H1 (cell line): Measurements from ENCODE around the gene KCNJ5. TPM values are rescaled to one million over a fixed set of nuclear protein-coding genes. Genes with fewer than 3 reads are reported as not detected.

Experiments used
- CTCF ChIA-PET: fragments of 300-600 bp; sonication (Branson Sonifier 250); formaldehyde crosslinking; loops from one replicate; lab custom pipeline; 2021; ENCODE audit not compliant: partially characterized antibody; lab: Charles Lee
- POLR2A ChIA-PET: fragments of 300-600 bp; sonication (Branson Sonifier 250); formaldehyde crosslinking; loops from one replicate; lab custom pipeline; 2021; ENCODE audit warnings: inconsistent platforms; ENCODE audit not compliant: partially characterized antibody; lab: Charles Lee
- DNase-seq, 2 experiments: peaks; one replicate each; pipeline versions ENCODE4 v3.0.0 to v3.0.0-alpha.2; 2010 to 2022; ENCODE audit warnings: low spot score in 2 of 2, low read depth in 1 of 2, mixed read lengths in 1 of 2
- FAIRE-seq: peaks from 2 replicates; lab custom pipeline; 2011; peaks lifted over from hg19 to GRCh38; lab: Jason Lieb, UNC
- H2AFZ ChIP-seq: 2 replicates; pipeline ENCODE4 v1.8.1; 2012; ENCODE audit warnings: low read length, inconsistent platforms
- H2AK5ac ChIP-seq: 2 replicates; pipeline ENCODE4 v1.6.1; 2013; ENCODE audit warnings: low read depth, low read length
- H2BK120ac ChIP-seq: replicated peaks from 2 replicates; pipeline ENCODE3; 2013; ENCODE audit warnings: low read depth, low read length, inconsistent platforms
- H2BK12ac ChIP-seq: 2 replicates; pipeline ENCODE4 v1.6.1; 2013; ENCODE audit warnings: low read depth, low read length
- H2BK15ac ChIP-seq: 2 replicates; pipeline ENCODE4 v1.6.1; 2013; ENCODE audit warnings: low read length
- H2BK20ac ChIP-seq: 2 replicates; pipeline ENCODE4 v1.6.1; 2013; ENCODE audit warnings: low read length
- H2BK5ac ChIP-seq: 2 replicates; pipeline ENCODE4 v1.6.1; 2013; ENCODE audit warnings: low read depth, low read length
- H3K14ac ChIP-seq: 2 replicates; pipeline ENCODE4 v1.6.1; 2013; ENCODE audit warnings: inconsistent platforms; ENCODE audit not compliant: insufficient read length
- H3K18ac ChIP-seq: 2 replicates; pipeline ENCODE4 v1.6.1; 2013; ENCODE audit warnings: low read length; ENCODE audit errors: extremely low read depth
- H3K23ac ChIP-seq: 2 replicates; pipeline ENCODE4 v1.6.1; 2013; ENCODE audit warnings: inconsistent platforms; ENCODE audit not compliant: insufficient read length
- H3K23me2 ChIP-seq: 2 replicates; pipeline ENCODE4 v1.6.1; 2013; ENCODE audit warnings: low read depth, low read length
- H3K27ac ChIP-seq: 2 replicates; pipeline ENCODE4 v1.6.1; 2011; ENCODE audit warnings: low read depth, low read length, inconsistent platforms
- H3K27me3 ChIP-seq, 4 experiments: replicated peaks in 1 of 4; 1 replicate in 1 of 4; 2 replicates in 3 of 4; pipeline versions ENCODE4 v1.6.1 to v1.8.1; 2011 to 2013; ENCODE audit warnings: low read length in 3 of 4, mild to moderate bottlenecking in 3 of 4, inconsistent platforms in 2 of 4, mixed read lengths in 2 of 4, moderate library complexity in 1 of 4; ENCODE audit not compliant: control insufficient read depth in 3 of 4, insufficient read depth in 3 of 4; ENCODE audit errors: extremely low read depth in 1 of 4
- H3K36me3 ChIP-seq, 4 experiments: 2 replicates each; pipeline versions ENCODE4 v1.6.1 to v1.8.1; 2011 to 2013; ENCODE audit warnings: mild to moderate bottlenecking in 4 of 4, low read length in 3 of 4, moderate library complexity in 2 of 4, control low read depth in 1 of 4, inconsistent platforms in 1 of 4; ENCODE audit not compliant: insufficient read depth in 4 of 4, control insufficient read depth in 2 of 4
- H3K4ac ChIP-seq: replicated peaks from 2 replicates; pipeline ENCODE3; 2013; ENCODE audit warnings: low read length, low read depth, mixed read lengths, inconsistent platforms; ENCODE audit not compliant: insufficient read length
- H3K4me1 ChIP-seq, 4 experiments: replicated peaks in 1 of 4; 1 replicate in 1 of 4; 2 replicates in 3 of 4; pipeline versions ENCODE4 v1.6.1 to v1.8.1; 2011 to 2013; ENCODE audit warnings: low read length in 3 of 4, inconsistent platforms in 2 of 4, mixed read lengths in 1 of 4; ENCODE audit not compliant: insufficient read depth in 4 of 4, control insufficient read depth in 3 of 4
- H3K4me2 ChIP-seq, 2 experiments: 2 replicates each; pipeline versions ENCODE4 v1.6.1 to v1.8.1; 2011 to 2013; ENCODE audit warnings: low read depth in 2 of 2, low read length in 2 of 2, control low read depth in 1 of 2, inconsistent platforms in 1 of 2, mild to moderate bottlenecking in 1 of 2; ENCODE audit not compliant: insufficient read depth in 1 of 2
- H3K4me3 ChIP-seq, 4 experiments: fragments of 200-600, 300-600 bp in 1 of 4; sonication (generic), shearing (Covaris generic), sonication (Bioruptor Twin) in 1 of 4; 2 replicates each; pipeline versions ENCODE4 v1.5.1 to v1.8.1; 2011 to 2016; ENCODE audit warnings: low read length in 4 of 4, low read depth in 3 of 4, control low read depth in 2 of 4, inconsistent platforms in 2 of 4, mild to moderate bottlenecking in 2 of 4, mixed read lengths in 1 of 4, moderate library complexity in 1 of 4; ENCODE audit not compliant: insufficient read depth in 2 of 4; ENCODE audit errors: extremely low read depth in 1 of 4
- H3K56ac ChIP-seq: replicated peaks from 2 replicates; pipeline ENCODE3; 2013; ENCODE audit warnings: low read depth, mild to moderate bottlenecking, mixed read lengths, low read length, inconsistent platforms; ENCODE audit not compliant: insufficient read length
- H3K79me1 ChIP-seq: 2 replicates; pipeline ENCODE4 v1.6.1; 2013; ENCODE audit warnings: low read depth, low read length, control low read depth
- H3K79me2 ChIP-seq, 2 experiments: 2 replicates each; pipeline versions ENCODE4 v1.6.1 to v1.8.1; 2012 to 2013; ENCODE audit warnings: low read length in 2 of 2, mild to moderate bottlenecking in 2 of 2, inconsistent platforms in 1 of 2; ENCODE audit not compliant: insufficient read depth in 2 of 2, control insufficient read depth in 1 of 2
- H3K9ac ChIP-seq, 4 experiments: replicated peaks in 1 of 4; 1 replicate in 1 of 4; 2 replicates in 3 of 4; pipeline versions ENCODE4 v1.6.1 to v1.8.1; 2011 to 2013; ENCODE audit warnings: low read depth in 3 of 4, low read length in 3 of 4, control low read depth in 2 of 4, mild to moderate bottlenecking in 2 of 4, moderate library complexity in 2 of 4, inconsistent platforms in 1 of 4; ENCODE audit errors: extremely low read depth in 1 of 4
- H3K9me3 ChIP-seq, 2 experiments: 2 replicates each; pipeline versions ENCODE4 v1.6.1 to v1.8.1; 2012 to 2013; ENCODE audit warnings: mild to moderate bottlenecking in 2 of 2, moderate library complexity in 2 of 2, control low read depth in 1 of 2, inconsistent platforms in 1 of 2, low read depth in 1 of 2, low read length in 1 of 2, mixed read lengths in 1 of 2; ENCODE audit not compliant: insufficient read depth in 2 of 2
- H4K20me1 ChIP-seq, 2 experiments: replicated peaks in 1 of 2; 2 replicates each; pipeline versions ENCODE3 to v1.8.1; 2011 to 2013; ENCODE audit warnings: inconsistent platforms in 2 of 2, low read length in 2 of 2, mild to moderate bottlenecking in 1 of 2; ENCODE audit not compliant: insufficient read depth in 2 of 2, control insufficient read depth in 1 of 2
- H4K5ac ChIP-seq: 2 replicates; pipeline ENCODE4 v1.6.1; 2013; ENCODE audit warnings: low read length, low read depth, mixed read lengths, inconsistent platforms; ENCODE audit not compliant: insufficient read length
- H4K8ac ChIP-seq: 2 replicates; pipeline ENCODE4 v1.8.0; 2013; ENCODE audit warnings: mild to moderate bottlenecking, moderate library complexity, low read length, inconsistent platforms; ENCODE audit not compliant: insufficient read depth; ENCODE audit errors: extremely low read depth
- H4K91ac ChIP-seq: replicated peaks from 2 replicates; pipeline ENCODE3; 2013; ENCODE audit warnings: low read length, mixed read lengths, inconsistent platforms; ENCODE audit not compliant: insufficient read length
- GABPA ChIP-seq: IDR thresholded peaks from 2 replicates; pipeline ENCODE4 v1.6.1; 2011; ENCODE audit warnings: mild to moderate bottlenecking, low read length, moderate library complexity, borderline replicate concordance; ENCODE audit not compliant: insufficient read depth
- GTF2F1 ChIP-seq: IDR thresholded peaks from 2 replicates; pipeline ENCODE4 v1.6.1; 2012; ENCODE audit warnings: low read depth, low read length, improper control_type of control experiment, borderline replicate concordance
- TEAD4 ChIP-seq: IDR thresholded peaks from 2 replicates; pipeline ENCODE4 v1.6.1; 2012; ENCODE audit warnings: low read depth, low read length, inconsistent platforms, mixed read lengths
- WGBS, 2 experiments: shearing (Covaris generic) in 1 of 2; methylation state at CpG; one replicate each; pipeline versions ENCODE4 v1.1.6 to v1.1.7; 2013 to 2015; ENCODE audit warnings: low lambda C conversion rate in 2 of 2, mixed read lengths in 2 of 2, inconsistent platforms in 1 of 2, low coverage in 1 of 2, missing lambda C conversion rate in 1 of 2; ENCODE audit not compliant: insufficient replicate concordance in 2 of 2, insufficient coverage in 1 of 2, insufficient read length in 1 of 2; ENCODE audit errors: extremely low coverage in 1 of 2, missing lambda C conversion rate in 1 of 2; 5-methylcytosine and 5-hydroxymethylcytosine counted together
- polyA plus RNA-seq, 7 experiments: library from polyadenylated mRNA; depleted of rRNA in 3 of 7; stranded (reverse) in 5 of 7; unstranded in 2 of 7; fragments of >200 nt in 5 of 7; fragments of 200-250 nt in 2 of 7; gene quantifications; 1 replicate in 5 of 7; 2 replicates in 1 of 7; 4 replicates in 1 of 7; pipeline versions ENCODE4 v1.2.1 to v1.2.3, GENCODE V29; 2011 to 2013; ENCODE audit warnings: missing spikeins in 2 of 7, mixed read lengths in 2 of 7
- total RNA-seq: library from RNA; stranded (reverse); fragmentation: NEBNext Ultra II Directional; extraction: Animal tissue kit (Norgen Biotek cat#: 25700); gene quantifications from 2 replicates; pipeline ENCODE4 v1.2.1, GENCODE V29; 2021

The KCNJ5 gene
- total and polyA plus RNA-seq, 2 of the 8 experiments (the other 6 are each of a cell fraction or from before 2014, with no cell fraction given) = 0.05 TPM; not detected in 1

GRCh38 chr11:128934926-128935325 lies 43.8 kb downstream of the KCNJ5 start:
- no peak overlapping the region for H3K18ac ChIP-seq
- H3K4me2 ChIP-seq = no peak overlapping the region
- H3K79me2 ChIP-seq = no peaks in the 10 kb centered on the region
- 89% methylated on average over 10 of the region's 10 CpGs; no CpG with 5 or more reads in 1 of the 2 experiments for WGBS, 2 experiments
- H3K27me3 ChIP-seq = peaks cover 0 to 25% (median 14%) of the 10 kb centered on the region in 4 experiments; a peak in 6 of 7 replicates
- H3K9ac ChIP-seq = no peak overlapping the region
- TF ChIP-seq GTF2F1 (no peak), TEAD4 (no peak), GABPA (no peak)
- peaks cover 0 to 2% of the 10 kb centered on the region in 2 experiments; a peak in 1 of 4 replicates for H3K9me3 ChIP-seq
- H4K20me1 ChIP-seq = no peaks in the 10 kb centered on the region
- no peak overlapping the region for H4K91ac ChIP-seq
- H3K79me1 ChIP-seq = no peaks in the 10 kb centered on the region
- H3K4me3 ChIP-seq = no peak overlapping the region
- no peak overlapping the region for H2BK15ac ChIP-seq
- CTCF ChIA-PET = interaction anchor here (1.4 to 14.7 kb wide), 7 partner anchors 8 to 54 kb away, joined by 3 to 243 read pairs (median 9); partner anchors contain the start of gene KCNJ5
- H2AFZ ChIP-seq = no peak overlapping the region
- no peak overlapping the region for H3K14ac ChIP-seq
- peaks cover 0 to 15% (median 10%) of the 10 kb centered on the region in 4 experiments; a peak in 6 of 7 replicates for H3K4me1 ChIP-seq
- no peak overlapping the region for H2BK5ac ChIP-seq
- H3K36me3 ChIP-seq = no peaks in the 10 kb centered on the region
- H3K23ac ChIP-seq = no peak overlapping the region
- no peaks in the 10 kb centered on the region for H3K23me2 ChIP-seq
- no peak overlapping the region for H2BK120ac ChIP-seq
- H3K4ac ChIP-seq = no peak overlapping the region
- H3K27ac ChIP-seq = no peak overlapping the region
- DNase-seq (no peak), FAIRE-seq (no peak)
- H2BK20ac ChIP-seq = no peak overlapping the region
- no peak overlapping the region for H3K56ac ChIP-seq
- H4K8ac ChIP-seq = no peak overlapping the region
- no peak overlapping the region for H2BK12ac ChIP-seq
- no peak overlapping the region for H4K5ac ChIP-seq
- POLR2A ChIA-PET = no interaction called here
- no peak overlapping the region for H2AK5ac ChIP-seq
